ENCODE measurements around the gene TLR8.

TLR8 gene

DNA sequence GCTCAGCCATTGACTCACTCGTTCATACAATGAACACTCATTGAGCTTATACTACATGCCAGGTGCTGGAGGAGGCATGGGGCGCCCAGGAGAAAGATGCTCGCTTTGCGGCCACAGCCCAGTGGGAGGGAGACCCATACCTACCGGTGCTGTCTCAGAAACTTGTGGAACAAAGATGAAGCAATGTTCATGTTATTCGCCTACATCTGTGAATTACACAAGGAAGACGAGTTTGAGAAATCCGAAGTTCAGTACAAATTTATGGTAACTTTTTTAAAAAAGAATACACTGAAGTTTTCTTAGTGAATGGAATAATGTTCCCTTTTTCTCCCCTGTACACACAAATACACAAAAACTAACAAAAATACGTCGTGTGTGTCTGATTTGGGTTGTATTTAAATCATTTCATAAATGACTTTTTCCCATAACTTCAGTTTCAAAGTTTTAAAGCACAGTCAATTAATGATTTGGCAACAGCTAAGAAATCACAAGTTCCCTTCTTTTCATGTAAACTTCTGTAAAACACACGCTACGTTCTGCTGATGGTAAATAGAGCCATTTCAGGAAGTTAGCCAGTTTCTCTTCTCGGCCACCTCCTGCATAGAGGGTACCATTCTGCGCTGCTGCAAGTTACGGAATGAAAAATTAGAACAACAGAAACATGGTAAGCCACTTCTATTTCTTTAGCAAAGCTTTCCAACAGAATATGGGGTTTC, at the start of gene TLR8:
TSS of gene TLR8 (plus strand) at position 575 of the 716 bp plus-strand sequence. CDS start at position 662, 87 bp downstream.
- TF ChIP-seq, protein P1, sequence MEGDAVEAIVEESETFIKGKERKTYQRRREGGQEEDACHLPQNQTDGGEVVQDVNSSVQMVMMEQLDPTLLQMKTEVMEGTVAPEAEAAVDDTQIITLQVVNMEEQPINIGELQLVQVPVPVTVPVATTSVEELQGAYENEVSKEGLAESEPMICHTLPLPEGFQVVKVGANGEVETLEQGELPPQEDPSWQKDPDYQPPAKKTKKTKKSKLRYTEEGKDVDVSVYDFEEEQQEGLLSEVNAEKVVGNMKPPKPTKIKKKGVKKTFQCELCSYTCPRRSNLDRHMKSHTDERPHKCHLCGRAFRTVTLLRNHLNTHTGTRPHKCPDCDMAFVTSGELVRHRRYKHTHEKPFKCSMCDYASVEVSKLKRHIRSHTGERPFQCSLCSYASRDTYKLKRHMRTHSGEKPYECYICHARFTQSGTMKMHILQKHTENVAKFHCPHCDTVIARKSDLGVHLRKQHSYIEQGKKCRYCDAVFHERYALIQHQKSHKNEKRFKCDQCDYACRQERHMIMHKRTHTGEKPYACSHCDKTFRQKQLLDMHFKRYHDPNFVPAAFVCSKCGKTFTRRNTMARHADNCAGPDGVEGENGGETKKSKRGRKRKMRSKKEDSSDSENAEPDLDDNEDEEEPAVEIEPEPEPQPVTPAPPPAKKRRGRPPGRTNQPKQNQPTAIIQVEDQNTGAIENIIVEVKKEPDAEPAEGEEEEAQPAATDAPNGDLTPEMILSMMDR (IDR thresholded peaks at IDR 0.05; ENCODE audit: extremely low read depth, missing control alignments): no peak
- no peak for DNase-seq (ENCODE audit: low spot score)

DNA sequence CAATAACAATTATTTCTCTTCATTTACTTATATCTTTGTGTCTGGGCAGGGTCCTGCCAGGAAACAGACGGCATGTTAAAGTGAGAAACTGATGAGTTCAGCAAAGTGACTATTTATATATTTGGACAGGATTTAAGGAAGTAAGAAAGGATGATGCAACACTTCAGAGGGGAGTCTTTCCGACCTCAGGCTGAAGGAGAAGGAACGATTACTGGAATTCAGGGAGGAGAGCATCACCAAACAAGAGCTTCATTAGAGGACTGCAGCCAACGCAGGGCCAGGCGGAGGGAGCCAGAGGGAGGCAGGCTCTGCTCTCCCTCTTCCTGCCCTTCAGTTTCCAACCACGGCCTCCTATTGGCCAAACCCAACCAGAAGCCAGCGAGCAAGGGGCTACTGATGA, 41.1 kb upstream of the TLR8 start:
- DNase-seq (ENCODE audit: low spot score): no peak
- TF ChIP-seq, protein P1 (IDR thresholded peaks at IDR 0.05; ENCODE audit: extremely low read depth, missing control alignments): no peak

DNA sequence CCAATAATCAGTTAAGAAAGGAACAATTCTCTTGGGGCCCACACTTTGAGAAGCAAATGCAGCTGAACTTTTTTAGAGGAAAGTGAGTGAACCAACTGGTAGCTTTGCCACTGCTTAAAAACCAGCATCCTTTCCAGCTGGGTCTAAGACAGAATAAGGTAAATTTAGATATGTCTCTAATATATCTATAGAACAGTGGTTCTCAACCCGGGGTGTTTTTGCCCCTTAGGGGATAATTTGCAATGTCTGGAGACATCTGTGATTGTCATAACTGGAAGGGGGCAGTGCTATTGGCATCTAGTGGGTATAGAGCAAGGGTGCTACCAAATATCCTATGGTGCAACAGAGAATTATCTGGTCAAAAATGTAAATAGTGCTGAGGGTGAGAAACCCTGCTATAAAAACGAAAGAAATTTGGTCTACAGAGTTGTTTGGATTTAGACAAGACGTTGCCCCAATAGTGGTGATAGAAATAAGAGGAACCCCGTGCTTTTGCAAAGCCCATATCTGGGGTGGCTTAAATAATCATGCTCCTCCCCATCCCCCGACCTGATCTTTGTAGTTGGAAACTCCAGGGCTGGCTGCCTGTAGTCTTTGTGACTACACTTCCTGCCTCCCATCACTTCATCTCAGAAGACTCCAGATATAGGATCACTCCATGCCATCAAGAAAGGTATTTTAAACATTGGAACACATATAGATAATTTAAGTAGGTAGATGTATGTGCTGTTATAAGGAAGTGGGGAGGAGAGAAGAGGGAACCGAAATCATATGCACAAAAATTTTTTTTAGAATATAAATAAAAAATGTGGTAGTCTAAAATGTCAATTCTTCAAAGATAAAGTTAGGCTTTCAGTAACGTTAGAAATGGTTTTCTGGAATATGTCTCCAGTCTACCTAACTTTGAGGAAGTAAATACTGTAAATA, 39.7 kb upstream of the TLR8 start, which contains the start of gene TLR7:
TSS of gene TLR7 (plus strand) at position 622 of the 927 bp plus-strand sequence. CDS start 507 bp downstream, outside the sequence.
- DNase-seq (ENCODE audit: low spot score): no peak
- TF ChIP-seq, protein P1 (IDR thresholded peaks at IDR 0.05; ENCODE audit: extremely low read depth, missing control alignments): no peak

DNA sequence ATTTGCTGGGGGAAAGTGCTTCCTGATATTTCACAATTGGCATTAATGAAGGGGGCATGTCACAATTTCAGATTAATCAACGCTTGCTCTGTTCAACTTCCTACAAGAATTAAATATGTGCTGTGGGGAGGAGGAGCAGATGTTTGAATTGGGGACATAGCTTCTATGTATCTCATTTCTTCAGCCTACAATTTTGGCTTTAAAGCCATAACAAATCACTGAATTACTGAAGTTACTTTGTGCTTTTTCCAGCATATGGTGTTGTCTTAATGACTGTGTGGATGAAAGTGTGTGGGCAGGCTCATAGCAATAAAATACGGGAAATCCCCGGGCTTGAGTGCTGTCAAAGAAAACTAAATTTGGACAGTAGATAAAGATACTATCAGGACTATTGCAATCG, 38.7 kb upstream of the TLR8 start:
- no peak for DNase-seq (ENCODE audit: low spot score)
- TF ChIP-seq, protein P1 (IDR thresholded peaks at IDR 0.05; ENCODE audit: extremely low read depth, missing control alignments): no peak

DNA sequence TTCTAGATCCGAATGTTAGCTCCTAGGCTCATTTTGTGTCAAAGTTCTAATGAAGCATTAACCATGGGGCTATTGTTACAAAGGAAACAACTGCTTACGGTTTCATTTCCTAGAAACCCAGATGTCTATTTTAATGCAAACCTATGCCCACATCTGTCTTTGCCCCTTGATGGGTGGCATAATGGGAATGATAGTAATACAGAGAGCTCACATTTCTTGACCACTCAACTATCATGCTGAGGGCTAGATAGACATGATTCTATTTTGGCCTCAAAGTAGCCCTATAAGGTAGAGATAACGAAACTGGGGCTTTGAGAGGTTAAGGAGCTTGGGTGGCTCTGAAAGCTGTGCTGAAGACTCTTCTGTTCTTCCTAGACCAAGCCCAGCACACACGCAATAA, 37.7 kb upstream of the TLR8 start:
- TF ChIP-seq, protein P1 (IDR thresholded peaks at IDR 0.05; ENCODE audit: extremely low read depth, missing control alignments): no peak

DNA sequence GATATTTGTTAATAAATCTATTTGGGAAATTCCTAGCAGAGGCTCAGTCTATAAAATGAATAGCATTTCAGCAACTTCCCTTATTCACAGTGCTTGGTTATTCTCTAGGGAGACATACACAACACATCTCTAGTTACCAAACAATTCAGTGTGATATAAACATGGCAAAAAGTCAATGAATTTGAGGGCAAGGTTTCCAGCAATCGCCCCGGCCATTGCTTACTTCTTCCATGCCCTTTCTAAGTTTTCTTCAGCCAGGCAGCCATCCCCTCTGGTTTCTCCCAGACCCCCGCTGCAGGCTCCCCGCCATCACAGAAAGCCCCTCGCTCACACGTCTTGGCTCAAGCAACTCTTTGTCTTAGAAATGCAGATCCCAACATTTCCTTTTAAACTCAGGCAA, 35.2 kb upstream of the TLR8 start:
- TF ChIP-seq, protein P1 (IDR thresholded peaks at IDR 0.05; ENCODE audit: extremely low read depth, missing control alignments): no peak
- no peak for DNase-seq (ENCODE audit: low spot score)

More for the DNA sequence above, 37.7 kb upstream of the TLR8 start:
- DNase-seq (ENCODE audit: low spot score): no peak

DNA sequence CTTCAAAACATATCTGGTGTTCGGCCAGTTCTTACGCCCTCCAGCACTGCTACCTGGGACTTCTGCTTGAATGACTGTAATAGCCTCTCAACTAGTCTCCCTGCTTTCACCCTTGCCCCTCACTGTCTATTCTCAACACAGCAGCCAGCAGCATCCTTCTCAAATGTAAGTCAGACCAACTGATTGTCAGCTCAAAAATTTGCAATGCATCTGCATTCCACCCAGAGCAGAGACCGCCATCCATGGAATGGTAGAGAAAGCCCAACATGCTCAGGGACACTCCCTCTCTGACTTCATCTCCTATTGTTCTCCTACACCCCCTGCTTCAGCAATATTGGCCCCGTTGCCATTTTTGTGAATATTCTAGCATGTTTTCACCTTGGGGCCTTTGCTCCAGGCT, 33.7 kb upstream of the TLR8 start:
- TF ChIP-seq, protein P1 (IDR thresholded peaks at IDR 0.05; ENCODE audit: extremely low read depth, missing control alignments): no peak
- DNase-seq (ENCODE audit: low spot score): no peak

Data from GM20000 (cell line).